Measurements from ENCODE around the gene SORL1.

The SORL1 gene

GRCh38 chr11:121576531-121576930 lies 124.4 kb downstream of the SORL1 start:
- Histone ChIP-seq H3K4me1 (ENCODE audit: control insufficient read depth, insufficient read depth, low read length, unreplicated experiment) (no peaks in the 10 kb centered on the region), H3K4me3 (ENCODE audit: low read depth, low read length) (no peak overlapping the region), H3K27ac (ENCODE audit: low read depth, low read length) (no peak overlapping the region), H2AFZ (ENCODE audit: low read length, unreplicated experiment) (no peak overlapping the region), H3K27me3 (ENCODE audit: insufficient read depth, low read length) (peaks cover 87% of the 10 kb centered on the region), H3K79me2 (ENCODE audit: control insufficient read depth, insufficient read depth, low read length, unreplicated experiment) (no peaks in the 10 kb centered on the region), H3K36me3 (ENCODE audit: insufficient read depth, low read length) (no peaks in the 10 kb centered on the region)

GRCh38 chr11:121577106-121577848 lies 125.2 kb downstream of the SORL1 start:
- Histone ChIP-seq H3K4me3 (ENCODE audit: low read depth, low read length) (no peak overlapping the region), H2AFZ (ENCODE audit: low read length, unreplicated experiment) (no peak overlapping the region), H3K27me3 (ENCODE audit: insufficient read depth, low read length) (peaks cover 85% of the 10 kb centered on the region), H3K27ac (ENCODE audit: low read depth, low read length) (no peak overlapping the region), H3K4me1 (ENCODE audit: control insufficient read depth, insufficient read depth, low read length, unreplicated experiment) (no peaks in the 10 kb centered on the region), H3K36me3 (ENCODE audit: insufficient read depth, low read length) (no peaks in the 10 kb centered on the region), H3K79me2 (ENCODE audit: control insufficient read depth, insufficient read depth, low read length, unreplicated experiment) (no peaks in the 10 kb centered on the region)

GRCh38 chr11:121578251-121578976 lies 126.3 kb downstream of the SORL1 start:
- Histone ChIP-seq H3K79me2 (ENCODE audit: control insufficient read depth, insufficient read depth, low read length, unreplicated experiment) (no peaks in the 10 kb centered on the region), H3K36me3 (ENCODE audit: insufficient read depth, low read length) (no peaks in the 10 kb centered on the region), H3K4me1 (ENCODE audit: control insufficient read depth, insufficient read depth, low read length, unreplicated experiment) (no peaks in the 10 kb centered on the region), H3K4me3 (ENCODE audit: low read depth, low read length) (no peak overlapping the region), H2AFZ (ENCODE audit: low read length, unreplicated experiment) (no peak overlapping the region), H3K27me3 (ENCODE audit: insufficient read depth, low read length) (peaks cover 82% of the 10 kb centered on the region), H3K27ac (ENCODE audit: low read depth, low read length) (no peak overlapping the region)

GRCh38 chr11:121580154-121580553 lies 128.0 kb downstream of the SORL1 start:
- H3K27ac ChIP-seq (ENCODE audit: low read depth, low read length), result no peak overlapping the region
- H3K4me3 ChIP-seq (ENCODE audit: low read depth, low read length), result no peak overlapping the region
- H2AFZ ChIP-seq (ENCODE audit: low read length, unreplicated experiment), result no peak overlapping the region
- H3K4me1 ChIP-seq (ENCODE audit: control insufficient read depth, insufficient read depth, low read length, unreplicated experiment), result no peaks in the 10 kb centered on the region
- no peaks in the 10 kb centered on the region for H3K79me2 ChIP-seq (ENCODE audit: control insufficient read depth, insufficient read depth, low read length, unreplicated experiment)
- no peaks in the 10 kb centered on the region for H3K36me3 ChIP-seq (ENCODE audit: insufficient read depth, low read length)
- H3K27me3 ChIP-seq (ENCODE audit: insufficient read depth, low read length), result peaks cover 69% of the 10 kb centered on the region

- Histone ChIP-seq H3K4me3 (ENCODE audit: low read depth, low read length) (no peak overlapping the region), H3K27me3 (ENCODE audit: insufficient read depth, low read length) (peaks cover 55% of the 10 kb centered on the region), H3K27ac (ENCODE audit: low read depth, low read length) (no peak overlapping the region), H2AFZ (ENCODE audit: low read length, unreplicated experiment) (no peak overlapping the region), H3K79me2 (ENCODE audit: control insufficient read depth, insufficient read depth, low read length, unreplicated experiment) (no peaks in the 10 kb centered on the region), H3K36me3 (ENCODE audit: insufficient read depth, low read length) (no peaks in the 10 kb centered on the region), H3K4me1 (ENCODE audit: control insufficient read depth, insufficient read depth, low read length, unreplicated experiment) (no peaks in the 10 kb centered on the region)
These were observed 129.5 kb downstream of the SORL1 start for GRCh38 chr11:121581607-121582006.

- H3K4me1 ChIP-seq (ENCODE audit: control insufficient read depth, insufficient read depth, low read length, unreplicated experiment), result no peaks in the 10 kb centered on the region
- no peaks in the 10 kb centered on the region for H3K36me3 ChIP-seq (ENCODE audit: insufficient read depth, low read length)
- H3K27ac ChIP-seq (ENCODE audit: low read depth, low read length), result no peak overlapping the region
- no peak overlapping the region for H2AFZ ChIP-seq (ENCODE audit: low read length, unreplicated experiment)
- no peaks in the 10 kb centered on the region for H3K79me2 ChIP-seq (ENCODE audit: control insufficient read depth, insufficient read depth, low read length, unreplicated experiment)
- H3K4me3 ChIP-seq (ENCODE audit: low read depth, low read length), result no peak overlapping the region
- peaks cover 48% of the 10 kb centered on the region for H3K27me3 ChIP-seq (ENCODE audit: insufficient read depth, low read length)
These were observed 130.2 kb downstream of the SORL1 start for GRCh38 chr11:121582296-121582695.

GRCh38 chr11:121583825-121584224 lies 131.7 kb downstream of the SORL1 start:
- peaks cover 32% of the 10 kb centered on the region for H3K27me3 ChIP-seq (ENCODE audit: insufficient read depth, low read length)
- H3K4me1 ChIP-seq (ENCODE audit: control insufficient read depth, insufficient read depth, low read length, unreplicated experiment), result no peaks in the 10 kb centered on the region
- H3K79me2 ChIP-seq (ENCODE audit: control insufficient read depth, insufficient read depth, low read length, unreplicated experiment), result no peaks in the 10 kb centered on the region
- no peak overlapping the region for H3K4me3 ChIP-seq (ENCODE audit: low read depth, low read length)
- no peak overlapping the region for H3K27ac ChIP-seq (ENCODE audit: low read depth, low read length)
- no peaks in the 10 kb centered on the region for H3K36me3 ChIP-seq (ENCODE audit: insufficient read depth, low read length)
- no peak overlapping the region for H2AFZ ChIP-seq (ENCODE audit: low read length, unreplicated experiment)

GRCh38 chr11:121586750-121587149 lies 134.6 kb downstream of the SORL1 start:
- no peaks in the 10 kb centered on the region for H3K36me3 ChIP-seq (ENCODE audit: insufficient read depth, low read length)
- no peak overlapping the region for H3K27ac ChIP-seq (ENCODE audit: low read depth, low read length)
- no peaks in the 10 kb centered on the region for H3K4me1 ChIP-seq (ENCODE audit: control insufficient read depth, insufficient read depth, low read length, unreplicated experiment)
- H3K4me3 ChIP-seq (ENCODE audit: low read depth, low read length), result no peak overlapping the region
- peaks cover 13% of the 10 kb centered on the region for H3K27me3 ChIP-seq (ENCODE audit: insufficient read depth, low read length)
- no peak overlapping the region for H2AFZ ChIP-seq (ENCODE audit: low read length, unreplicated experiment)
- no peaks in the 10 kb centered on the region for H3K79me2 ChIP-seq (ENCODE audit: control insufficient read depth, insufficient read depth, low read length, unreplicated experiment)

- H3K36me3 ChIP-seq (ENCODE audit: insufficient read depth, low read length), result no peaks in the 10 kb centered on the region
- H3K27ac ChIP-seq (ENCODE audit: low read depth, low read length), result no peak overlapping the region
- H3K4me3 ChIP-seq (ENCODE audit: low read depth, low read length), result no peak overlapping the region
- peaks cover under 1% of the 10 kb centered on the region for H3K4me1 ChIP-seq (ENCODE audit: control insufficient read depth, insufficient read depth, low read length, unreplicated experiment)
- no peak overlapping the region for H2AFZ ChIP-seq (ENCODE audit: low read length, unreplicated experiment)
- no peaks in the 10 kb centered on the region for H3K79me2 ChIP-seq (ENCODE audit: control insufficient read depth, insufficient read depth, low read length, unreplicated experiment)
- peaks cover 10% of the 10 kb centered on the region for H3K27me3 ChIP-seq (ENCODE audit: insufficient read depth, low read length)
These were observed 135.1 kb downstream of the SORL1 start for GRCh38 chr11:121587182-121587581.

- no peak overlapping the region for H3K27ac ChIP-seq (ENCODE audit: low read depth, low read length)
- no peaks in the 10 kb centered on the region for H3K36me3 ChIP-seq (ENCODE audit: insufficient read depth, low read length)
- no peaks in the 10 kb centered on the region for H3K79me2 ChIP-seq (ENCODE audit: control insufficient read depth, insufficient read depth, low read length, unreplicated experiment)
- H3K4me1 ChIP-seq (ENCODE audit: control insufficient read depth, insufficient read depth, low read length, unreplicated experiment), result peaks cover 6% of the 10 kb centered on the region
- H3K27me3 ChIP-seq (ENCODE audit: insufficient read depth, low read length), result peaks cover 5% of the 10 kb centered on the region; the same call in 1 of the 2 replicates
- H2AFZ ChIP-seq (ENCODE audit: low read length, unreplicated experiment), result no peak overlapping the region
- no peak overlapping the region for H3K4me3 ChIP-seq (ENCODE audit: low read depth, low read length)
These were observed 136.6 kb downstream of the SORL1 start for GRCh38 chr11:121588747-121589146.
